Measurements from ENCODE around the gene KARS1.

The KARS1 gene

DNA sequence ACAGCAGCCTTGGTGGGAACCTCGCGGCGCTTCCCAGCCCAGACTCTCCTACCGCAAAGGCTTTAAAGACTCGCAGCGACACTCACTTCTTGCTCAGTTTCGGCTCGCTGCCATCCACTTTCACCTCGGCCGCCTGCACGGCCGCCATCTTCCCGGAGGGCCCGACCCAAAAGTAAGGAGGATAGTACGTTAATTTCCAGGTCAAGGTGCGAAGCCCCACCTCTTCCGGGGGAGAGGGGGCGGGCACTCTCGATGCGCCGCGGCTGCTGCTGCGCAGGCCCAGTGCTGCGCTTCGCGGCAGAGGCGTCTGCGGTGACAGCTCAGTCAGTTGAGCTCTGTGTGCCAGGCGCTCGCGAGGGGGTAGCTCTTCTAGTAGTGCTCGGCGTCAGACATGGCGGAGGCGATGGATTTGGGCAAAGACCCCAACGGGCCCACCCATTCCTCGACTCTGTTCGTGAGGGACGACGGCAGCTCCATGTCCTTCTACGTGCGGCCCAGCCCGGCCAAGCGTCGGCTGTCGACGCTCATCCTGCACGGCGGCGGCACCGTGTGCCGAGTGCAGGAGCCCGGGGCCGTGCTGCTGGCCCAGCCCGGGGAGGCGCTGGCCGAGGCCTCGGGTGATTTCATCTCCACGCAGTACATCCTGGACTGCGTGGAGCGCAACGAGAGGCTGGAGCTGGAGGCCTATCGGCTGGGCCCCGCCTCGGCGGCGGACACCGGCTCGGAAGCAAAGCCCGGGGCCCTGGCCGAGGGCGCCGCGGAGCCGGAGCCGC is at the start of gene KARS1, which contains the start of gene TERF2IP:
KARS1 (minus strand) TSS at position 174 of the 773 bp plus-strand sequence; CDS start at position 148, 26 bp downstream.
TERF2IP (plus strand) TSS at position 282 of the 773 bp plus-strand sequence; CDS start at position 392, 110 bp downstream.
- peak; percentile 95 for DNase-seq (ENCODE audit: low read depth)

- DNase-seq (ENCODE audit: low read depth) = no peak
Measured at GRCh38 chr16:75695708-75696107, 48.2 kb upstream of the KARS1 start.

DNA sequence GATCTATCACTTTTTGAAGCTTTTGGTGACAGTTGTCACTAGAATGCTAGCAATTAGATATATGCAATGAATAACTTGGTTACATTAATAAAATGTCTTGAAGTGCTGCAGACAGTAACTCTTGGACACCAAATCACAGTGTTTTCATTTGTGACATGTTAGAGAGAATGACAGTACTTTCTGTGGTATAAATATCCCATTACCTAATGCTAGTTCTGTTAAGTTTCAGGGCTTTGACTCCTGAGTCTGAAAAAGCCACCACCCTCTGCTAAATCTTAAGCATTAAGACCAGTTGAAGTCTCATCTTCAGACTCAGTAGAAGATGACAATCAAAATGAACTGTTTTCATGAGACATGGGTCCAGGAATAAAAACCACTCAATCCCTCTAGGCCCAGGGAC is 39.9 kb upstream of the KARS1 start:
- DNase-seq (ENCODE audit: low read depth) = no peak

- no peak for DNase-seq (ENCODE audit: low read depth)
Measured at GRCh38 chr16:75682308-75682707, 34.8 kb upstream of the KARS1 start.

- no peak for DNase-seq (ENCODE audit: low read depth)
Measured at GRCh38 chr16:75679366-75679765, 31.9 kb upstream of the KARS1 start.

DNA sequence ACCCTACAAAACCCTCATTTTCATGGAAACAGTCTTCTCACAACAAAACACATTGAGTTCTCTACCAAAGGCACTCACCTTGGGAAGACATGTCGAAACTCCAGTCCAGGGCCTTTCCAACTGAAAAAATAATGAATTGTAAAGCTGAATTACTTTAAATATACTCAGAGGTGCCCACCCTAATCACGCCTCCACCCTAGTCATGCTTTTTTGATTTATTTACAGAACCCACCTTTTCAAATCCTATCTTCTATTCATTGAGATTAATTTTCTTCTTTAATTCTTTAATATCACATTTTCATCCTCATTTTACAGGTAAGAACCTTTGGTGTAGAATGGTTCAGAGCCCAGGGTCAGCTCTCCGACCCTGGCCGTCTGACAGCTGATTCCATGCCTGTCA is 29.4 kb upstream of the KARS1 start, which contains the start of gene CPHXL2:
CPHXL2 (minus strand) TSS at position 101 of the 400 bp plus-strand sequence; CDS start at position 91, 10 bp downstream.
- no peak for DNase-seq (ENCODE audit: low read depth)

DNA sequence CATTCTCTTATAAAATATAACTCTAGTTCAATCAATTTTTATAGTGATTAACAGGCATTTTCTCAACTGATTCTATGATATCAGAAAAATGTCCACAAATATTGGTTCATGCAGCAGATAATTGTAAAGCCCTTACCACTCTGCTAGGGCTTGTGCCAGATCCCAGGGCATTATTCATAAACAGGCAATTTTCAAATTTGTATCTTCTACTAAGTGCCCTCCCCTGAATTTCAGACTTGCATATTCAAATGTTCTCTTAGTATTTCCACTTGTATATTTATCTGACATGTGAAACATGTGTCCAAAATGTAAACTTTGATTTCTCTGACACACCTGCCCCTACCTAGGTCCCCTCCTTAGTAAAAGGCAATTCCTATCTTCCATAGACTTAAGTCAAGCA is 20.0 kb upstream of the KARS1 start:
- DNase-seq (ENCODE audit: low read depth) = no peak

DNA sequence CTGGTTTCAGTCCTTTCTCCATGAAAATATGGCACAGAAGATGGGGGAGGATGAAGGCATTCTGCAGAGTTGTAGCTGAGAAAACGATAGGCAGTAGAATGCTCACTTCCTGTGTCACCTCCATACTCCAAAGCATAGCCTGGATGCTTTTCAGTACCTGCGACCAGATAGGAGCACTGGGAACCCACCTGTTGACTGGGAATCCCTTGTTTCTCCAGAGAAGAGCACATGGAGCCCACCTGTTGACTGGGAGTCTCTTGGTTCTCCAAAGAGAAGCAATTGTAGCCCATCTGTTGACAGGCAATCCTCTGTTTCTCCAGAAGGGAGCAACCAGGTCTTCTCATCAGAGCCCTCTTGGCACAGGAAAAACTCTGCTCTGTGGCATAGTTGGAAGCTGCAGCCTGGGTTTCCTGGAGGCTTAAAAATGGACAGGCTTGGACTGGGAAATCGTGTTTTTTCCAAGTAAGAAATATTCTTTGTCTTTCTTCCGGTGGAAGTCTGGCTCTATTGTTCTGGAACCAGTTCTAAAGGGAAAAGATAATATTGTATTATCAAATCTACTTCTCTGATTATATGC is 13.3 kb upstream of the KARS1 start:
- DNase-seq (ENCODE audit: low read depth) = no peak

DNA sequence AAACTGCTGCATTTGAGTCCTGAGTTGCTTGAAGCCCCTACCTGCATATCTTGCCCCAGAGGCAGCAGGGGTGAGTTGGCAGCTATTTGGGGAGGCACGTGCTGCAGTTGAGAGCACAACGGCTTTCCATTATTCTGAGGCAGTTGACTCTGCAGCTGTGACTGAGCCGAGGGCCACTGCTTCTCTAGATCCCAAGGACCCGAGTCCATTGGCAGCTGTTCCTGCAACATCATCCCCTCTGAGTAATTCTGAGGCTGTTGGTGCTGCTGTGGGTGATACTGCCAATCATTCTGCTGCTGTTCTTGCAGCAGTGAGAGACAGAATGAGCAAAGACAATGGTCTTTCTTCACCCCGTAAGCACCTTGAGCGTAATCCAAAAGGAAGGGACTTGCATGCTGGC is 12.9 kb upstream of the KARS1 start:
- no peak for DNase-seq (ENCODE audit: low read depth)

DNA sequence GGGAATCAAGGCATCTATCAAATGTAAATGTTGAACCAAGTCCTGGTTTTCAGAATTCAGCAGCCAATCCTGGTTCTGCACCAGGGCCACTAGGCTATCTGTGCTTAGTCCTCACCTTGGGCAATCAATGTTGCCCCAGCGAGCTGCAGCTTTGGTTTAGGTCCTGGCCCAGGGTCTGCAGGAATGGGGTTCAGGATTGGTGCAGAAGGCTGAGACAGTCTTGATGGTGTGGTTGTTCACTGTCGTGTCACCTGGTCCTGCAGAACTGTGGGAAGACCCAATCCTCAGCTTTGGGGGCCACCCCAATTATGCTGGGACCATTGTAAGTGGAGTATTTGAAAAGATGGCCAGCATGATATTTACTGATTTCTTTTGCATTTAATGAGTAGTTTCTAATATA is 10.7 kb upstream of the KARS1 start:
- DNase-seq (ENCODE audit: low read depth) = no peak

DNA sequence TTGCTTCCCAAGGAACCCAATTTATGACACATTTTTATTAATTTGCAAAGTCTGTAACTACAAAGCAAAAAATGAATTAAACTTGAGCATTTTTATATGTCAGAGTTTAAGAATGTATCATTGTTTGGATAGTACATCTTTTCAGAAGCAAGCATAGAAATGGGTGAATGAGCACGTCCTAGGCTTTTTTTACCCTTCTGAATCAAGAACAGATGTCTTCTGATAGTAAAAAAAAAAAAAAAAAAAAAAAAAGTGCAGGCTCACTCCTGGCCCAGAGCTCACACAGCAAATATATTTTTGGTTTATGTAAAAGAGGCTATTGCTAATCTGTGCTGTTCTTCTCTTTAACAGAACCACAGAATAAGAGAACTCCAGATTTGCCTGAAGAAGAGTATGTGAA is 6.5 kb upstream of the KARS1 start:
- DNase-seq (ENCODE audit: low read depth) = no peak

DNA sequence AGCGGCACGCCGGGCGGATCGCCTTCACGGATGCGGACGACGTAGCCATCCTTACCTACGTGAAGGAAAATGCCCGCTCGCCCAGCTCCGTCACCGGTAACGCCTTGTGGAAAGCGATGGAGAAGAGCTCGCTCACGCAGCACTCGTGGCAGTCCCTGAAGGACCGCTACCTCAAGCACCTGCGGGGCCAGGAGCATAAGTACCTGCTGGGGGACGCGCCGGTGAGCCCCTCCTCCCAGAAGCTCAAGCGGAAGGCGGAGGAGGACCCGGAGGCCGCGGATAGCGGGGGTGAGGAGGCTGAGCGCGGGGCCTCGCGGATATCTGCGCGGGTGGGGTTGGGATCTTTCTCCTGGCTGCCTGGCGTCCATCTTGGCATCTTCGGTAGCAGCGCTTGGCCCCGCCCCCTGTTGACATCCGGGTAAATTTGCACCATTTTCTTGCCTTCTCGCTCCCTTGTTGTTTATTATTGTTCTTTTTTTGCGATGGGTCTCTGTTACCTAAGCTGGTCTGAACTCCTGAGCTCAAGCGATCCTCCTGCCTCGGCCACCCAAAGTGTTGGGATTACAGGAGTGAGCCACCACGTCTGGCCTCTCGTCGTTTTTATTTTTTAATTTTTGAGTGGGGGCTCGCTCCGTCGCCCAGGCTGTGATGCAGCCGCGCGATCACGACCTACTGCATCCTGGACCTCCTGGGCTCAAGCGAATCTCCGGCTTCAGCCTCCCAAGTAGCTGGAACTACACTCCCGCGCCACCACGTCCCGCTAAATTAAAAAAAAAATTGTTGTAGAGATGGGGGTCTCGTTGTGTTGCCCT is 1.0 kb upstream of the KARS1 start:
- peak; percentile 74 for DNase-seq (ENCODE audit: low read depth)

DNA sequence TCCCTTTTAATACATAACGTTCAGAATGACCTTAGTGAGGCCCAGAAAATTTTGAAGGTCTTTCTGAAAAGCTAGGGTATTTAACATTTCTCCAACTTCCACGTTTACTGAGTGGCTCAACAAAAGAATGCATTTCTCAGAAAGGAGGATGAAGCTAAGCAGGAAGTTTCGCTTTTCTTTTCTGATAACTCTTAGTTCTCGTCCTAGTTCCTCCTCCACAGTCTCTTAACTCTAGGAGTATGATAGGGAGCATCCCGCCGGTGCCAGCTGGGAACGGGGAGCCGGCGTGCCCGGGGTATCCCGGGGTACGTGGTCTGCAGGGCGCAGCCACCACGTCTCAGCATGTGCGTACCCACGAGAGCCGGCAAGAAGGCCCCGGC is 363 bp downstream of the KARS1 start:
- DNase-seq (ENCODE audit: low read depth) = no peak

- no peak for DNase-seq (ENCODE audit: low read depth)
Measured at GRCh38 chr16:75644240-75645012, 3.0 kb downstream of the KARS1 start.

GRCh38 chr16:75640598-75640997 is 6.9 kb downstream of the KARS1 start:
- no peak for DNase-seq (ENCODE audit: low read depth)

- DNase-seq (ENCODE audit: low read depth) = no peak
Measured at GRCh38 chr16:75635036-75635435, 12.4 kb downstream of the KARS1 start.

- DNase-seq (ENCODE audit: low read depth) = no peak
Measured at GRCh38 chr16:75632857-75633256, 14.6 kb downstream of the KARS1 start.

- no peak for DNase-seq (ENCODE audit: low read depth)
Measured at GRCh38 chr16:75630052-75630451, 17.4 kb downstream of the KARS1 start.

DNA sequence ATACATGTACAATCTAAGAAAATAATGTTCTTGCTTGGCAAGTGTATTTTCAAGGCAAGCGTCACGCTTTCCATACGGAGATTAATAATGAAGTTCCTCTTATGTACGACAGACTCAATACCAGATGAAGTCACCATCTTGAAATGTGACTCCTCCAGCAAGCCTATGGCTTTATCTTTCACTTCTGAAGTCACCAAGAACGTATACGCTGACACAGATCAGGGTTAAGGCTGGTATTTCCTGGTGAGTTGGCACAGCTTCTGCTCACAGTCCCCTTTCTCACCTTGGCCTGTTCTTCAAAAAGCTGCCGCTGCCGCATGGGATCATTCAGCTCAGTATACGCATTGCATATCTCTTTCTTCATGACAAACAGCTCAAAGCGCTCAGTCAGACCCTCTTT is 18.3 kb downstream of the KARS1 start:
- no peak for DNase-seq (ENCODE audit: low read depth)

DNA sequence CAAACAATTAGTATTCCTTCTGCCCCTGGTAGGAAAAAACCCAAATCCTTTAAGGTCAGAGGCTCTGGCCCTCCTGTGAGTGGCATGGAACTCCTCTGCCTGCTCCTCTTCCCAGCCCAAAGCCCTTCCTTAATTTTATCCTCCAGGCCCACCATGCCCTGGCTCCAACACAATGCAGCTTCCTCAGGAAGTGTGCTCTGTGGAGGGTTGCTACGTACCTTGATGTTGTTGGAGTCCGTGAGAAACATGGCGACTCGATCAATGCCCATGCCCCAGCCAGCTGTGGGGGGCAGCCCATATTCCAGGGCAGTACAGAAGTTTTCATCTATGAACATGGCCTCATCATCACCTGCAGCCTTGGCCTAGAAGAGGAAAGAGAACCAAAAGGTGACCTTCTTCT is 19.1 kb downstream of the KARS1 start:
- DNase-seq (ENCODE audit: low read depth) = no peak

DNA sequence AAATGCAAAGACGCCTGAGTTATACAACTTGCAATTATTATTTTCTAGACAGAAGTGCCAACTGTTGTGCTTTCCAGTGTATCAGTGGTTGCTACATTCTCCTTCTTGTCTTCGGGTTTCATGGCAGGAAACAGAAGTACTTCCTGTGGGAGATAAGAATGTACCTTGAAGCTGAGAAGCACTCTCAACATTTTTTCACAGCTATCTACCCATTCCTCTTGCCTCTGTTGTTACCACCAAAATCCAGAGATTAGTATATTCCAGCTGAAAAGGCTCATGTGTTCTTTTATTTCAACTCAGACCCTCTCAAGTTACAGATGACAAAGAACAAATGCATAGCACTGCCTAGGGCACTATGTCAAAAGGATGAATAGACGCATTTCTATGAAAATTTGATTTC is 19.6 kb downstream of the KARS1 start:
- DNase-seq (ENCODE audit: low read depth) = no peak

DNA sequence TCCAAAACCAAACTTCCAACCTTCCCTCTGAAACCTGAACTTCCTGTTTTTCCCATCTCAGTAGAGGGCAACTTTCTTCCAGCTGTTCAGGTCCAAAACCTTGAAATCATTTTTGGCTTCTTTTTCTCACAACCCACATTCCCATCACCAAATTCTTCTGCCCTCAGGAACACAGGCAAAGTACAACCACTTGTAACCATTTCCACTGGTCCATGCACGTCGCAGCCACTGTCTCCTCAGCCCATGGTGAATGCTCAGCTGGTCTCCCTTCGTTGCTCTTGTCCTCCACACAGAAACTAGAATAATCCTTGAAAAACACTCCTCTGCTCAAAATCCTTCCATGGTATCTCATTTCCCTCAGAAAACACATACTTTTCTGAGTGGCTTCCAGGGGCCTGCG is 20.7 kb downstream of the KARS1 start:
- DNase-seq (ENCODE audit: low read depth) = no peak

Data from activated T-helper 1 cell treated with Interleukin-2 at 50 U/mL for 16 hours (primary cell).